ENCODE results near the gene NAP1L4. TPM values are rescaled to one million over a fixed set of nuclear protein-coding genes. Genes with fewer than 3 reads are reported as not detected.

Gene NAP1L4
- total RNA-seq, 1 donor from 2014 or later = 172 TPM

DNA sequence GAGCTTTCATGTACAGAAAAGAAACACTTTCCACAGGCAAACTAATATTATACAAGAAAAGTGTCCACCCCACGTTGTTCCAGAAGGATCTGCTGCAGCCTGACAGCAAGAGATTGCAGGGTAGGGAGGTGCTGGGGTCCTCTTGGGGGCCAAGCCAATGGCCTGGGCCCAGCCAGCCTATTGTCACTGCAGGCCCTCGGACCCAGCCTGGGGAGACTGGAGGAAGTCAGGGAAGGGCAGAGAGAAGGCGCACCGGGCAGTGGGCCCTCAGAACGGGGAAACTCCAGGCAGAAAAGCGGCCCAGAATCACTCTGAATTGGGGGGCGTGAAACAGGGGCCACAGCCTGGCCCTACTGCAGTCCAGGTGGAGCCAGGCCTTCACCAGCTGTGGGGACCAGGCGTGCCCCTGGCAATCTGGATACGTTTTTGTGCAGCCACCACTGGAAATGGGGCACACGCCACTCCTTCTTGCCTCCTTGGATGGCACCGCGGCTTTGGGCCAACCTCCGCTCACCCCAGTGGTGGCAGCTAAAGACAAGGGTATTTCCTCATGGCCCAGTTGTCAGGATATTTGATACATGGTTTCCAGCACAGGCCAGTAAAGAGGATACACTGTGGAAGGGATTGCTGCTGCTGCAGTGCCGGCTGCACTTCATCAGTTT is 3.9 kb upstream of the NAP1L4 start:
- no peak overlapping the region for H3K4me3 Mint-ChIP-seq
- TF ChIP-seq, protein P1, sequence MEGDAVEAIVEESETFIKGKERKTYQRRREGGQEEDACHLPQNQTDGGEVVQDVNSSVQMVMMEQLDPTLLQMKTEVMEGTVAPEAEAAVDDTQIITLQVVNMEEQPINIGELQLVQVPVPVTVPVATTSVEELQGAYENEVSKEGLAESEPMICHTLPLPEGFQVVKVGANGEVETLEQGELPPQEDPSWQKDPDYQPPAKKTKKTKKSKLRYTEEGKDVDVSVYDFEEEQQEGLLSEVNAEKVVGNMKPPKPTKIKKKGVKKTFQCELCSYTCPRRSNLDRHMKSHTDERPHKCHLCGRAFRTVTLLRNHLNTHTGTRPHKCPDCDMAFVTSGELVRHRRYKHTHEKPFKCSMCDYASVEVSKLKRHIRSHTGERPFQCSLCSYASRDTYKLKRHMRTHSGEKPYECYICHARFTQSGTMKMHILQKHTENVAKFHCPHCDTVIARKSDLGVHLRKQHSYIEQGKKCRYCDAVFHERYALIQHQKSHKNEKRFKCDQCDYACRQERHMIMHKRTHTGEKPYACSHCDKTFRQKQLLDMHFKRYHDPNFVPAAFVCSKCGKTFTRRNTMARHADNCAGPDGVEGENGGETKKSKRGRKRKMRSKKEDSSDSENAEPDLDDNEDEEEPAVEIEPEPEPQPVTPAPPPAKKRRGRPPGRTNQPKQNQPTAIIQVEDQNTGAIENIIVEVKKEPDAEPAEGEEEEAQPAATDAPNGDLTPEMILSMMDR (conservative IDR thresholded peaks at IDR 0.05) = no peak
- DNase-seq (ENCODE audit: extremely low spot score, unreplicated experiment) = no peak
- peaks cover 6% of the 10 kb centered on the region for H3K4me1 Mint-ChIP-seq (ENCODE audit: unreplicated experiment)
- H3K36me3 Mint-ChIP-seq = peaks cover 3% of the 10 kb centered on the region
- H3K27me3 Mint-ChIP-seq = no peaks in the 10 kb centered on the region
- no peak overlapping the region for H3K27ac Mint-ChIP-seq
- no peaks in the 10 kb centered on the region for H3K9me3 Mint-ChIP-seq

DNA sequence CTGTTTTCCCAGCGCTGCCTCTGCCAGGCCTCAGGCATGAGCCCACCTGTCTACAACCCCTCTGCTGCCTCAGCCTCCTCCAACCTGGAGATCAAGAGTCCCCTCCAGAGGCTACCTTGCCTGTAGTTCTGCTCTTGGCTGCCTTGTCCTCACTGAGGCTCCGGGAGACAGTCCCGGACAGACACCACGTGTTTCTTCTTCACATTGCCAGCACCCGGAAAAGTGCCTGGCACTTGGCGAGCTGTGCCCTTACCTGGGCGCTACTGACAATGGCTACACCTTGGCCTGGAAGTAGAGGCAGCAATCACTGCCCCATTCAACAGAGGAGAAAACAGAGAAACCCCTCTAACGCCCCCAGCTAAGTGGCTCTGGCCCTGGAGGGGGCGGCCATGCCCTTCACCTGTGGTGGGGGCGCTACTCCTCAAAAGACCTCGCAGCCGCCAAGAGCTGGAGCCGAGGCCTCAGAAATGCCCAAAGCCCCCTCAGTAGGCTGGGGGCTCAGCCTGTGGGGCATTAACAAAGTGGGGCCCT is 3.0 kb upstream of the NAP1L4 start:
- H3K4me3 Mint-ChIP-seq = no peak overlapping the region
- no peaks in the 10 kb centered on the region for H3K27me3 Mint-ChIP-seq
- no peaks in the 10 kb centered on the region for H3K36me3 Mint-ChIP-seq
- H3K4me1 Mint-ChIP-seq (ENCODE audit: unreplicated experiment) = peaks cover 3% of the 10 kb centered on the region
- no peak overlapping the region for H3K27ac Mint-ChIP-seq
- no peaks in the 10 kb centered on the region for H3K9me3 Mint-ChIP-seq
- TF ChIP-seq, protein P1 (conservative IDR thresholded peaks at IDR 0.05) = no peak
- DNase-seq (ENCODE audit: extremely low spot score, unreplicated experiment) = peak; percentile 51

DNA sequence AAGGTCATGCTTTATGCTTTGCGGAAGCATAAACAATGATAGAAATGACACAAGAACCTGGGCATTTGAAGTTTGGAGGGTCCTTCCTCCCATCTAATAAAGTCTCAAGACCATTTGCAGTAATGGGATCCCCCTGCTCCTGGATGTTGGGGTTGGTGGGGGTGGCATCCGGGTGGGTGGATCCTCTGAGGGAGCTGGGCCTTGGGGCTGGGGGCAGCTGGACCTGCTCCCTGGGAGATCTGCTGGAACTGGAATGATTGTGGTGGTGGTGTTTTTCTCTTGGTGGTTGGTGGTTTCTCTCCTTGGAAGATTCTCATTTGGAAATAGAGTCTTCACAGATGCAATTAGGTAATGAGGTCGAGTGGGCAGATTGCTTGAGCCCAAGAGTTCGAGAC is 2.2 kb upstream of the NAP1L4 start:
- H3K4me3 Mint-ChIP-seq = peak overlapping the region; percentile 76
- H3K27me3 Mint-ChIP-seq = no peaks in the 10 kb centered on the region
- H3K4me1 Mint-ChIP-seq (ENCODE audit: unreplicated experiment) = peaks cover 10% of the 10 kb centered on the region
- H3K9me3 Mint-ChIP-seq = no peaks in the 10 kb centered on the region
- peaks cover 2% of the 10 kb centered on the region for H3K36me3 Mint-ChIP-seq
- DNase-seq (ENCODE audit: extremely low spot score, unreplicated experiment) = peak; percentile 22
- H3K27ac Mint-ChIP-seq = no peak overlapping the region
- TF ChIP-seq, protein P1 (conservative IDR thresholded peaks at IDR 0.05) = no peak

DNA sequence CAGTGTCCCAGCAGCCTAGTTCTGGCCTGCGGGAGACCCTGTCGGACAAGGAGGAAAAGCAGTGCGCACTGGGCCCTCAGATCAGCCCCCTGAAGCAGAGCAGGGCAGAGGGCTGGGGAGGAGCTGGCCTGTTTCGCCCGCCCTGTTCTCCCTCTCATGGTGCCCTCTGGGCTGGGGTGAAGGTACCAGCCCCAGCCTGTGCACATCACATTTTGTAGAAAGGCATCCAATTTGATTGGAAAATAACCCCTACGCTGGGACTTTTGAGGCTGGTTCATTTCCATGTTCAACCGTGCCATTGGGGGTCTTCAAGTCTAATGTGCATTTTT is 832 bp upstream of the NAP1L4 start:
- Mint-ChIP-seq H3K9me3 (no peaks in the 10 kb centered on the region), H3K27me3 (no peaks in the 10 kb centered on the region), H3K27ac (peak overlapping the region; percentile 100), H3K4me1 (ENCODE audit: unreplicated experiment) (peaks cover 23% of the 10 kb centered on the region), H3K4me3 (peak overlapping the region; percentile 99), H3K36me3 (peaks cover 8% of the 10 kb centered on the region)
- TF ChIP-seq, protein P1 (conservative IDR thresholded peaks at IDR 0.05) = no peak
- no peak for DNase-seq (ENCODE audit: extremely low spot score, unreplicated experiment)

DNA sequence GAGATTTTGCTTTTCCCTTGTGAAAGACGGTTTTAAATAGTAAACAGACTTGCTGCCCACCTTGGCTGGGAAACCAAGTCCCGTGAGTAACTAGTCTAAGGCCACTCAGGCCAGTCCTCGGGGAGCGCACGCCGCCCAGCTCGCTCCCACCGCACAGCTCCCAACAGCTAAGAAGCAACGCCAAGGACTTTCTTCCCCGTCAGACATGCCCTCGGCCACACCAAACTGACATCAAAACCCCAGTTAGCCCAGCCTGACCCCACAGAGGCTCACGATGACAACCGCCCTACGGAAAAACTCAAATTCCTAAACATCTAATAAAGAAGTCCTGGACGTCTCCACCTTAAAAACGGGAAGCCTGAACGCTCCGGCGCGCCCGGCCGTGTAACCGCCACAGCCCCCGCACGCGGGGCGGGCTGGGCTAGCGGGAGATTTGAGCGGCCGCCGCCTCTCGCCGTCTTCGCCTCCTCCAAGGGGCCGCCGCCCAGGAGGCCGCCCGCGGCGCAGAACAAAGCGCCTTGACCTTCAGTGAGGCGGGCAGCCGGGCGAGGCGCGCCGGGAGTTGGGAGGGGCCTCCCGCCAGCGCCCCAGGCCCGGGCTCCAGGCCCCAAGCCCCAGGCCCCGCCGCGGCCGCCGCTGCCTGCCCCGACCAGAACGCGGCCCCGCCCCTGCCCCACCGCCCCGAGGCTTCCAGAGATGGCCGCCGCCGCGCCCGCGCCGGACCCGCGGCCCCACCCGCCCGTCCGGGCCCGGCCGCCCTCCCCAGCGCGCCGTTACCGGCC is 486 bp downstream of the NAP1L4 start:
- Mint-ChIP-seq H3K27ac (peak overlapping the region; percentile 100), H3K36me3 (peaks cover 10% of the 10 kb centered on the region), H3K9me3 (no peaks in the 10 kb centered on the region), H3K4me1 (ENCODE audit: unreplicated experiment) (peaks cover 27% of the 10 kb centered on the region), H3K27me3 (no peaks in the 10 kb centered on the region), H3K4me3 (peak overlapping the region; percentile 99)
- no peak for DNase-seq (ENCODE audit: extremely low spot score, unreplicated experiment)
- TF ChIP-seq, protein P1 (conservative IDR thresholded peaks at IDR 0.05) = no peak

Data from type B pancreatic cell (in vitro differentiated cells).